ENCODE results near the gene TEX35. TPM values are rescaled to one million over a fixed set of nuclear protein-coding genes. Genes with fewer than 3 reads are reported as not detected.
A peak's percentile ranks its signal among the peaks of the same experiment; 100 is the strongest.

TEX35 gene
- polyA plus RNA-seq, 3 donors = not detected

DNA sequence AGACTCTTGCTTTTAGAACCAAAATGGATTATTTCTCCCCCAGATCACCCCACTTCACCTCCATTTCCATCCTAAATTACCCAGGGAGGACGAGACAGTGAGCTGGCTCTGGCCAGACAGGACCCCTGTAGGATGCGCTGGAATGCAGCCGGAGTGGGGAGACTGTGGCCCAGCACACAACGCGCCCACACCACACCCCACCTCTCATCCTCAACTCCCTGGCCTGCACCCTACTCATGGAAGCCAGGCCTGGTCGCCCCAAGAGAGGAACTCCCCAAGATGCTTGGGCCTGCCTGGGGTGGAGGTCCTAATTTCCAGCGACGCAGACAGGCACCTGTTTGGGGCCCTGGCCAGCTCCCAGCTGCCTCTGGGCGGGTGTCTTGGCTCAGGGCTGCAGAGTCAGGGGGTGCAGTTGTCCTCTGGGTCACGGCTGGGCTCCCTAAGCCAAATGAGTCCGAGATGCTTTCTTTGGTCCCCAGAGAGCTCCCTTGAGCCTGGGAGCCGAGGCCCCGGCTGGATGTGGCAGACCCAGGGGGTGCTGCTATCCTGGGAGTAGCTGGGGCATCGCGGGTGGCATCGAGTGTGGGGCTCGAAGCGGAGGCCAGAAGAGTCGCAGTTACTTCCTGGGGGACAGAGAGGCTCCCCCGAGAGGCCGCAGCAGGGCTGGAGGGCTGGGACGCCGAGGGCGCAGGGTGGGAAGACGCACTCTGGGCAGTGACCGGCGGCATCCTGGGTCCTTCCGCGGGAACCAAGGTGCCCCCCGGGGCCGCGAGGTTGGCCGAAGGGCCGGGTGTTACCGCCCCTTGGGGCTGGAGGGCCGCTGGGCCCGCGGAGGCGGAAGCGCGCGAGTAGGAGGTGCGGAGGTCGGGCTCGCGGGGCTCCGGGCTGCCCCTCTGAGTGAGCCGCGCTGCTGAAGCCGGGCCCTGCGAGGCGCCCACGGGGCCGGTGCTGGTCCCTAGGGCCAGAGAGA lies 26.5 kb upstream of the TEX35 start:
- H3K27ac ChIP-seq (ENCODE audit: low read depth in 1 of 2, low read length in 2 of 2) = no peak overlapping the region
- intact Hi-C loops (cut with micrococcal nuclease) = no loop called here
- H3K27ac Mint-ChIP-seq = no peak overlapping the region
- H3K4me3 ChIP-seq (replicated peaks in 1 of 3; ENCODE audit: low read depth in 2 of 3, low read length in 3 of 3) = peak overlapping the region in 2 of 3 experiments; percentile 26 to 67
- H3K27me3 Mint-ChIP-seq (ENCODE audit: low read depth in 3 of 3) = peaks cover 1 to 4% (median 2%) of the 10 kb centered on the region in 3 donors
- H3K36me3 ChIP-seq (replicated peaks in 1 of 2; ENCODE audit: control insufficient read depth in 1 of 2, insufficient read depth in 2 of 2, low read length in 2 of 2) = no peaks in the 10 kb centered on the region
- H3K27me3 ChIP-seq (ENCODE audit: control insufficient read depth in 2 of 2, insufficient read depth in 2 of 2, low read length in 2 of 2) = no peaks in the 10 kb centered on the region
- H3K4me1 Mint-ChIP-seq = peaks cover 23% of the 10 kb centered on the region
- WGBS (ENCODE audit: insufficient coverage) = 42% methylated on average over 50 of the region's 54 CpGs
- peak overlapping the region; percentile 90 for H2AFZ ChIP-seq (ENCODE audit: insufficient read depth, low read depth, low read length, poor library complexity, severe bottlenecking)
- no peaks in the 10 kb centered on the region for H3K79me2 ChIP-seq (ENCODE audit: insufficient read depth, low read length)
- no peaks in the 10 kb centered on the region for H3K9me3 Mint-ChIP-seq
- H4K20me1 ChIP-seq (ENCODE audit: insufficient read depth, low read length) = no peaks in the 10 kb centered on the region
- peak overlapping the region; percentile 65 for H3K9ac ChIP-seq (ENCODE audit: insufficient read depth, low read length, poor library complexity, severe bottlenecking)
- peak overlapping the region; percentile 45 to 70 for H3K4me3 Mint-ChIP-seq
- no peaks in the 10 kb centered on the region for H3K36me3 Mint-ChIP-seq
- H3K9me3 ChIP-seq (replicated peaks in 1 of 2; ENCODE audit: control insufficient read depth in 1 of 2, insufficient read depth in 1 of 2, low read length in 2 of 2) = no peaks in the 10 kb centered on the region
- DNase-seq = no peak
- TF ChIP-seq, protein P1, sequence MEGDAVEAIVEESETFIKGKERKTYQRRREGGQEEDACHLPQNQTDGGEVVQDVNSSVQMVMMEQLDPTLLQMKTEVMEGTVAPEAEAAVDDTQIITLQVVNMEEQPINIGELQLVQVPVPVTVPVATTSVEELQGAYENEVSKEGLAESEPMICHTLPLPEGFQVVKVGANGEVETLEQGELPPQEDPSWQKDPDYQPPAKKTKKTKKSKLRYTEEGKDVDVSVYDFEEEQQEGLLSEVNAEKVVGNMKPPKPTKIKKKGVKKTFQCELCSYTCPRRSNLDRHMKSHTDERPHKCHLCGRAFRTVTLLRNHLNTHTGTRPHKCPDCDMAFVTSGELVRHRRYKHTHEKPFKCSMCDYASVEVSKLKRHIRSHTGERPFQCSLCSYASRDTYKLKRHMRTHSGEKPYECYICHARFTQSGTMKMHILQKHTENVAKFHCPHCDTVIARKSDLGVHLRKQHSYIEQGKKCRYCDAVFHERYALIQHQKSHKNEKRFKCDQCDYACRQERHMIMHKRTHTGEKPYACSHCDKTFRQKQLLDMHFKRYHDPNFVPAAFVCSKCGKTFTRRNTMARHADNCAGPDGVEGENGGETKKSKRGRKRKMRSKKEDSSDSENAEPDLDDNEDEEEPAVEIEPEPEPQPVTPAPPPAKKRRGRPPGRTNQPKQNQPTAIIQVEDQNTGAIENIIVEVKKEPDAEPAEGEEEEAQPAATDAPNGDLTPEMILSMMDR (IDR thresholded peaks at IDR 0.05) = no peak
- H3K4me1 ChIP-seq (ENCODE audit: control insufficient read depth in 1 of 2, insufficient read depth in 2 of 2, low read length in 2 of 2) = peaks cover 15 to 26% of the 10 kb centered on the region in 2 donors
- peak overlapping the region; percentile 74 for H3K4me2 ChIP-seq (replicated peaks; ENCODE audit: extremely low read depth, low read length, poor library complexity, severe bottlenecking)

DNA sequence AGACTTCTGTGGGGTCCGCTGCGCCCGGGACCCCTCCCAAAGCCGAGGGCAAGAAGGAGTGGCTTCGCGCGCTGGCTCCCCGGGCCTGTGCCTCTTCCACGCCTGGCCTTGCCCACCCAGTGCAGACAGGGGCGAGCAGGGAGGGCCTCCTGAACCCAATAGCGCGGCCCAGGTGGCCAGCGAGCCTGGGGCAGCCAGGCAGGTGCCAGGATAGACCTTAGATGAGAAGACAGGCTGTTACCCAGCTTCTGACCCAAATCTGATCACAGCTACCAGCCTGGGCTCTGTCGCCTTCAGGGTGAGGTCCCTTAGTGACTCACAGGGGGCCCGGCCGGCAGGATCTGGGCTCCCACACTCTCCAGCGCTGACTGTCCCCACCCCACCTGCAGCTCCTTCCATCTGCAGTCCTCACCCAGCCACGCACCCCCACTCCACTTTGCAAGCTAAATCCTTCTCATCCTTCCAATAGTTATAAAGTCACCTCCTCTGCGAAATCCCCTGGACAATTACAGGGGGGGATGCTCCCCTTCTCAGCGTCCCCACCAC lies 25.8 kb upstream of the TEX35 start:
- peak overlapping the region; percentile 90 for H2AFZ ChIP-seq (ENCODE audit: insufficient read depth, low read depth, low read length, poor library complexity, severe bottlenecking)
- H3K4me1 ChIP-seq (ENCODE audit: control insufficient read depth in 1 of 2, insufficient read depth in 2 of 2, low read length in 2 of 2) = peaks cover 15 to 26% of the 10 kb centered on the region in 2 donors
- Mint-ChIP-seq H3K4me1 (peaks cover 23% of the 10 kb centered on the region), H3K4me3 (peak overlapping the region; percentile 45 to 67), H3K36me3 (no peaks in the 10 kb centered on the region), H3K27me3 (ENCODE audit: low read depth in 3 of 3) (peaks cover 1 to 4% (median 2%) of the 10 kb centered on the region in 3 donors), H3K27ac (peak overlapping the region in 1 of 7 donors; percentile 11), H3K9me3 (no peaks in the 10 kb centered on the region)
- peak overlapping the region; percentile 65 for H3K9ac ChIP-seq (ENCODE audit: insufficient read depth, low read length, poor library complexity, severe bottlenecking)
- H3K79me2 ChIP-seq (ENCODE audit: insufficient read depth, low read length) = no peaks in the 10 kb centered on the region
- no peaks in the 10 kb centered on the region for H3K27me3 ChIP-seq (ENCODE audit: control insufficient read depth in 2 of 2, insufficient read depth in 2 of 2, low read length in 2 of 2)
- no peak overlapping the region for H3K27ac ChIP-seq (ENCODE audit: low read depth in 1 of 2, low read length in 2 of 2)
- H3K9me3 ChIP-seq (replicated peaks in 1 of 2; ENCODE audit: control insufficient read depth in 1 of 2, insufficient read depth in 1 of 2, low read length in 2 of 2) = no peaks in the 10 kb centered on the region
- peak overlapping the region in 2 of 3 experiments; percentile 26 to 67 for H3K4me3 ChIP-seq (replicated peaks in 1 of 3; ENCODE audit: low read depth in 2 of 3, low read length in 3 of 3)
- 56% methylated on average over 20 of the region's 20 CpGs for WGBS (ENCODE audit: insufficient coverage)
- peak overlapping the region; percentile 74 for H3K4me2 ChIP-seq (replicated peaks; ENCODE audit: extremely low read depth, low read length, poor library complexity, severe bottlenecking)
- no peaks in the 10 kb centered on the region for H4K20me1 ChIP-seq (ENCODE audit: insufficient read depth, low read length)
- no peaks in the 10 kb centered on the region for H3K36me3 ChIP-seq (replicated peaks in 1 of 2; ENCODE audit: control insufficient read depth in 1 of 2, insufficient read depth in 2 of 2, low read length in 2 of 2)
- intact Hi-C loops (cut with micrococcal nuclease) = no loop called here
- no peak for DNase-seq
- TF ChIP-seq, protein P1 (IDR thresholded peaks at IDR 0.05) = no peak

All from CD14-positive monocyte (primary cell).